C4-2B (cell line): ENCODE results near the gene NOXO1.

Experiments
- ZFX ChIP-seq: fragments of 450-650 bp; IDR thresholded peaks from 2 replicates; pipeline ENCODE4 v1.6.1; 2017
- TF ChIP-seq, protein P1 (sequence below): fragments of 450-650 bp; conservative IDR thresholded peaks from 2 replicates; pipeline ENCODE4 v1.5.1; 2017; ENCODE audit warnings: mild to moderate bottlenecking

DNA sequence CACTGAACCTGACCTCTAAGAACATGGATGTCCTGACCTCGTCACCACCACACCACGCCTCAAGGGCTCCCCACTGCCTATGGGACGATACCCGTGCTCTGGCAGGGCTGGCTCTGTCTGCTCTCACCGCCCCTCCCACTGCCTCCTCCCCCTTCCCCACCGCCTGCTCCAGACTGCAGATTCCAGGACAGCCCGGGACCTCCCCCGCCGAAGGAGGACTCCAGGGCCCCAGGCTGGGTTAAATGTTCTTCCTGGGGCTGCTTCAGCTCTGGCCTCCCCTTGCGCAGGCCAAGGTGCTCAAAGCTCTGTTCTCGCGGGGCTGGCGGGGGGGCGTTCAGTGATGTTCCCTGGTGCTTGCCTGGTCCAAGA, 41.4 kb upstream of the NOXO1 start:
- TF ChIP-seq, protein P1, sequence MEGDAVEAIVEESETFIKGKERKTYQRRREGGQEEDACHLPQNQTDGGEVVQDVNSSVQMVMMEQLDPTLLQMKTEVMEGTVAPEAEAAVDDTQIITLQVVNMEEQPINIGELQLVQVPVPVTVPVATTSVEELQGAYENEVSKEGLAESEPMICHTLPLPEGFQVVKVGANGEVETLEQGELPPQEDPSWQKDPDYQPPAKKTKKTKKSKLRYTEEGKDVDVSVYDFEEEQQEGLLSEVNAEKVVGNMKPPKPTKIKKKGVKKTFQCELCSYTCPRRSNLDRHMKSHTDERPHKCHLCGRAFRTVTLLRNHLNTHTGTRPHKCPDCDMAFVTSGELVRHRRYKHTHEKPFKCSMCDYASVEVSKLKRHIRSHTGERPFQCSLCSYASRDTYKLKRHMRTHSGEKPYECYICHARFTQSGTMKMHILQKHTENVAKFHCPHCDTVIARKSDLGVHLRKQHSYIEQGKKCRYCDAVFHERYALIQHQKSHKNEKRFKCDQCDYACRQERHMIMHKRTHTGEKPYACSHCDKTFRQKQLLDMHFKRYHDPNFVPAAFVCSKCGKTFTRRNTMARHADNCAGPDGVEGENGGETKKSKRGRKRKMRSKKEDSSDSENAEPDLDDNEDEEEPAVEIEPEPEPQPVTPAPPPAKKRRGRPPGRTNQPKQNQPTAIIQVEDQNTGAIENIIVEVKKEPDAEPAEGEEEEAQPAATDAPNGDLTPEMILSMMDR: no peak
- TF ChIP-seq ZFX: no peak
